ENCODE data around the gene SV2C. TPM values are rescaled to one million over a fixed set of nuclear protein-coding genes. Genes with fewer than 3 reads are reported as not detected.
"Not testable (repeated sequence)": the region's sequence is repeated elsewhere in the genome, so short reads cannot be mapped to it uniquely, and the experiment has no call there.

SV2C gene
- total and polyA plus RNA-seq, 7 donors: under 0.01 to 0.01 TPM; not detected in 5

DNA sequence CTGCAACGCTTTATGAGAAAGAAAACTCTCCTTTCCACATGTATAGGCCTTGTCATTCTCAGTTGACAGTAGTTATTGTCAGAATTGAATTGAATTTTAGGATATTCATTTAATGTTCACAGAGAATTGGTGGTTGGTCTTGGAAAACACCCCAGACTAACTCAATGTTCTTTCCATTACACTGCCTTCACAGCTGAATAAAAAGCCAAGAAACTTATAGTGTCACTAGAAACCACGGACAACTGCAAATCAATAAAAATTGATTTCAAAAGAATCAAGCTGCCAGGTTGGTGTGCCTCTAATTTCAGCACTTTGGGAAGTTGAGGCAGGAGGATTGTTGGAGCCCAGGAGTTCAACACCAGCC, 281.0 kb downstream of the SV2C start:
- no peak overlapping the region for H3K4me3 ChIP-seq
- TF ChIP-seq, protein P1, sequence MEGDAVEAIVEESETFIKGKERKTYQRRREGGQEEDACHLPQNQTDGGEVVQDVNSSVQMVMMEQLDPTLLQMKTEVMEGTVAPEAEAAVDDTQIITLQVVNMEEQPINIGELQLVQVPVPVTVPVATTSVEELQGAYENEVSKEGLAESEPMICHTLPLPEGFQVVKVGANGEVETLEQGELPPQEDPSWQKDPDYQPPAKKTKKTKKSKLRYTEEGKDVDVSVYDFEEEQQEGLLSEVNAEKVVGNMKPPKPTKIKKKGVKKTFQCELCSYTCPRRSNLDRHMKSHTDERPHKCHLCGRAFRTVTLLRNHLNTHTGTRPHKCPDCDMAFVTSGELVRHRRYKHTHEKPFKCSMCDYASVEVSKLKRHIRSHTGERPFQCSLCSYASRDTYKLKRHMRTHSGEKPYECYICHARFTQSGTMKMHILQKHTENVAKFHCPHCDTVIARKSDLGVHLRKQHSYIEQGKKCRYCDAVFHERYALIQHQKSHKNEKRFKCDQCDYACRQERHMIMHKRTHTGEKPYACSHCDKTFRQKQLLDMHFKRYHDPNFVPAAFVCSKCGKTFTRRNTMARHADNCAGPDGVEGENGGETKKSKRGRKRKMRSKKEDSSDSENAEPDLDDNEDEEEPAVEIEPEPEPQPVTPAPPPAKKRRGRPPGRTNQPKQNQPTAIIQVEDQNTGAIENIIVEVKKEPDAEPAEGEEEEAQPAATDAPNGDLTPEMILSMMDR (IDR thresholded peaks at IDR 0.05): no peak
- H3K9me3 ChIP-seq: no peaks in the 10 kb centered on the region
- no peaks in the 10 kb centered on the region for H3K36me3 ChIP-seq (ENCODE audit: insufficient read depth in 1 of 2, low read depth in 1 of 2)
- no peaks in the 10 kb centered on the region for H3K4me1 ChIP-seq
- 61 to 62% (median 61%) methylated on average over 2 of the region's 2 CpGs for WGBS, 3 donors
- intact Hi-C loops (cut with DNase I): no loop called here
- no peak for DNase-seq
- no peak overlapping the region for H3K27ac ChIP-seq
- peaks cover 0 to 3% (median 0%) of the 10 kb centered on the region in 3 donors for H3K27me3 ChIP-seq (ENCODE audit: insufficient read depth in 3 of 3, low read length in 2 of 3)
- ATAC-seq: no peak

GRCh38 chr5:76365561-76365960, 282.4 kb downstream of the SV2C start:
- Histone ChIP-seq H3K36me3 (ENCODE audit: insufficient read depth in 1 of 2, low read depth in 1 of 2) (no peaks in the 10 kb centered on the region), H3K9me3 (no peaks in the 10 kb centered on the region), H3K4me1 (no peaks in the 10 kb centered on the region), H3K4me3 (no peak overlapping the region), H3K27ac (no peak overlapping the region), H3K27me3 (ENCODE audit: insufficient read depth in 3 of 3, low read length in 2 of 3) (peaks cover 0 to 3% (median 0%) of the 10 kb centered on the region in 3 donors)
- intact Hi-C loops (cut with DNase I): no loop called here
- no peak for ATAC-seq
- no peak for DNase-seq
- TF ChIP-seq, protein P1 (IDR thresholded peaks at IDR 0.05): no peak

- DNase-seq (no peak), ATAC-seq (no peak)
- TF ChIP-seq, protein P1 (IDR thresholded peaks at IDR 0.05): no peak
- Histone ChIP-seq H3K27ac (no peak overlapping the region), H3K9me3 (no peaks in the 10 kb centered on the region), H3K36me3 (ENCODE audit: insufficient read depth in 1 of 2, low read depth in 1 of 2) (no peaks in the 10 kb centered on the region), H3K27me3 (ENCODE audit: insufficient read depth in 3 of 3, low read length in 2 of 3) (peaks cover 0 to 3% (median 0%) of the 10 kb centered on the region in 3 donors), H3K4me3 (no peak overlapping the region), H3K4me1 (no peaks in the 10 kb centered on the region)
- 81 to 87% (median 85%) methylated on average over 2 of the region's 2 CpGs for WGBS, 3 donors
- intact Hi-C loops (cut with DNase I): no loop called here
These were observed 283.4 kb downstream of the SV2C start for GRCh38 chr5:76366596-76366995.

GRCh38 chr5:76367623-76368371, 284.6 kb downstream of the SV2C start:
- 90 to 95% (median 92%) methylated on average over 6 of the region's 6 CpGs for WGBS, 3 donors
- H3K27ac ChIP-seq: no peak overlapping the region
- H3K27me3 ChIP-seq (ENCODE audit: insufficient read depth in 3 of 3, low read length in 2 of 3): peaks cover 0 to 3% (median 0%) of the 10 kb centered on the region in 3 donors
- no peaks in the 10 kb centered on the region for H3K9me3 ChIP-seq
- intact Hi-C loops (cut with DNase I): no loop called here
- DNase-seq (no peak), ATAC-seq (no peak)
- H3K4me1 ChIP-seq: no peaks in the 10 kb centered on the region
- H3K36me3 ChIP-seq (ENCODE audit: insufficient read depth in 1 of 2, low read depth in 1 of 2): no peaks in the 10 kb centered on the region
- TF ChIP-seq, protein P1 (IDR thresholded peaks at IDR 0.05): no peak
- no peak overlapping the region for H3K4me3 ChIP-seq

- DNase-seq: no peak
- intact Hi-C loops (cut with DNase I): no loop called here
- TF ChIP-seq, protein P1 (IDR thresholded peaks at IDR 0.05): no peak
- WGBS, 3 donors: 64 to 71% (median 64%) methylated on average over 1 of the region's 1 CpG
- Histone ChIP-seq H3K27me3 (ENCODE audit: insufficient read depth in 3 of 3, low read length in 2 of 3) (peaks cover 0 to 3% (median 0%) of the 10 kb centered on the region in 3 donors), H3K36me3 (ENCODE audit: insufficient read depth in 1 of 2, low read depth in 1 of 2) (no peaks in the 10 kb centered on the region), H3K27ac (no peak overlapping the region), H3K4me3 (no peak overlapping the region), H3K4me1 (no peaks in the 10 kb centered on the region), H3K9me3 (no peaks in the 10 kb centered on the region)
- ATAC-seq: no peak
These were observed 285.8 kb downstream of the SV2C start for GRCh38 chr5:76368941-76369340.

DNA sequence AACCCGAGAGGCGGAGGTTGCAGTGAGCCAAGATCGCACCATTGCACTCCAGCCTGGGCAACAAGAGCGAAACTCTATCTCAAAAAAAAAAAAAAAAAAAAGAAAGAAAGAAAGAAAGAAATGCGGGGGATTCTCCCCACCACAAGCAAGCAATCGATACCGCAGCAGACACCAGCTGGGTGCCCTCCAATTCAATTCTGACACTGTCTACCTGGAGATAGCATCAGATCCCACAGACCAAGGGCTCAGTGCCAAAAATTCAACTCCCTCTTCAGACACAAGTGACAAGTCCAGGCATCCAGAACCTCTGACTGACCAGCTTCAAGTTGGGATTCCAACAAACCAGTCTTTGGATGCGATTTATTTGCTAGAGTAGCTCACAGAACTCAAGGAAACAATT, 286.5 kb downstream of the SV2C start:
- intact Hi-C loops (cut with DNase I); H3K9me3 ChIP-seq; H3K27ac ChIP-seq; H3K4me3 ChIP-seq; H3K27me3 ChIP-seq (ENCODE audit: insufficient read depth in 3 of 3, low read length in 2 of 3); ATAC-seq; DNase-seq; H3K36me3 ChIP-seq (ENCODE audit: insufficient read depth in 1 of 2, low read depth in 1 of 2); H3K4me1 ChIP-seq: not testable (repeated sequence)
- 84 to 93% (median 87%) methylated on average over 7 to 8 of the region's 8 CpGs for WGBS, 3 donors
